Lower leg skin (tissue), 4 donors: ENCODE results near the gene ACSS3. TPM values are rescaled to one million over a fixed set of nuclear protein-coding genes. Genes with fewer than 3 reads are reported as not detected.

Source experiments
- DNase-seq, 2 donors: peaks; one replicate each; pipeline ENCODE4 v3.0.0-alpha.2; 2019; ENCODE audit warnings: low spot score in 2 of 2
- H3K4me3 ChIP-seq: fragments of 200-600 bp; sonication (generic); 2 replicates; pipeline ENCODE4 v1.5.1; 2017; ENCODE audit warnings: mild to moderate bottlenecking, low read depth; ENCODE audit not compliant: poor library complexity, severe bottlenecking
- CTCF ChIP-seq, 3 donors: fragments of 450-650 bp; IDR thresholded peaks; one replicate each; pipeline ENCODE4 v1.5.1; 2016; ENCODE audit warnings: antibody characterized with exemption in 3 of 3, mild to moderate bottlenecking in 3 of 3, moderate library complexity in 2 of 3
- POLR2A ChIP-seq, 2 donors: fragments of 450-650 bp; IDR thresholded peaks; one replicate each; pipeline ENCODE4 v1.6.1; 2016 to 2017; ENCODE audit warnings: antibody characterized with exemption in 2 of 2, mild to moderate bottlenecking in 1 of 2, moderate library complexity in 1 of 2
- WGBS, 2 donors: methylation state at CpG; one replicate each; pipeline ENCODE4 v1.1.5; 2018; 5-methylcytosine and 5-hydroxymethylcytosine counted together
- intact Hi-C: fragments of 100-400 bp; cut with DNase I; formaldehyde crosslinking; loops from one replicate; pipeline ENCODE4 v1.15.0; 2023; ENCODE audit warnings: low total_unique reads
- total RNA-seq, 4 donors: library from RNA; depleted of rRNA; stranded (reverse); fragments of >200 nt; gene quantifications; one replicate each; pipeline ENCODE4 v1.1.0, GENCODE V29; 2016

The ACSS3 gene
- total RNA-seq, 4 donors from 2014 or later, result 3.0 to 8.6 (median 6.6) TPM

- intact Hi-C loops, result no loop called here
- no peak overlapping the region for H3K4me3 ChIP-seq
- WGBS, 2 donors, result 10 to 23% methylated on average over 2 of the region's 2 CpGs
- no peak for DNase-seq
- TF ChIP-seq POLR2A (IDR thresholded peaks at IDR 0.05) (no peak), CTCF (IDR thresholded peaks at IDR 0.05) (no peak)
These were observed 51.2 kb downstream of the ACSS3 start for GRCh38 chr12:81128930-81129554.

- TF ChIP-seq POLR2A (IDR thresholded peaks at IDR 0.05) (no peak), CTCF (IDR thresholded peaks at IDR 0.05) (no peak)
- intact Hi-C loops, result loop anchor here (5.0 kb wide), 1 partner anchor 1624 kb away; no protein-coding TSS in a partner anchor
- DNase-seq, result no peak
- no peak overlapping the region for H3K4me3 ChIP-seq
These were observed 58.6 kb downstream of the ACSS3 start for GRCh38 chr12:81136519-81136918.

- intact Hi-C loops, result loop anchor here (5.0 kb wide), 1 partner anchor 1626 kb away; no protein-coding TSS in a partner anchor
- DNase-seq, result no peak
- no peak for TF ChIP-seq CTCF (IDR thresholded peaks at IDR 0.05)
- no peak for TF ChIP-seq POLR2A (IDR thresholded peaks at IDR 0.05)
- H3K4me3 ChIP-seq, result no peak overlapping the region
- WGBS, 2 donors, result 61 to 63% methylated on average over 2 of the region's 2 CpGs
These were observed 59.9 kb downstream of the ACSS3 start for GRCh38 chr12:81137801-81138200.

- WGBS, 2 donors, result 59 to 65% methylated on average over 1 of the region's 1 CpG
- intact Hi-C loops, result no loop called here
- no peak overlapping the region for H3K4me3 ChIP-seq
- TF ChIP-seq POLR2A (IDR thresholded peaks at IDR 0.05) (no peak), CTCF (IDR thresholded peaks at IDR 0.05) (no peak)
- no peak for DNase-seq
These were observed 63.3 kb downstream of the ACSS3 start for GRCh38 chr12:81141217-81141616.

GRCh38 chr12:81143057-81143456 is 65.2 kb downstream of the ACSS3 start:
- intact Hi-C loops, result no loop called here
- DNase-seq, result no peak
- TF ChIP-seq POLR2A (IDR thresholded peaks at IDR 0.05) (no peak), CTCF (IDR thresholded peaks at IDR 0.05) (no peak)
- WGBS, 2 donors, result 55 to 62% methylated on average over 5 of the region's 5 CpGs
- no peak overlapping the region for H3K4me3 ChIP-seq
